ENCODE measurements around the gene KIRREL3. TPM values are rescaled to one million over a fixed set of nuclear protein-coding genes. Genes with fewer than 3 reads are reported as not detected.

KIRREL3 gene
- total and polyA plus RNA-seq, 9 of the 15 experiments (the other 6 are each of a cell fraction or from before 2014, with no cell fraction given) = 0.04 to 0.10 TPM; not detected in 7

DNA sequence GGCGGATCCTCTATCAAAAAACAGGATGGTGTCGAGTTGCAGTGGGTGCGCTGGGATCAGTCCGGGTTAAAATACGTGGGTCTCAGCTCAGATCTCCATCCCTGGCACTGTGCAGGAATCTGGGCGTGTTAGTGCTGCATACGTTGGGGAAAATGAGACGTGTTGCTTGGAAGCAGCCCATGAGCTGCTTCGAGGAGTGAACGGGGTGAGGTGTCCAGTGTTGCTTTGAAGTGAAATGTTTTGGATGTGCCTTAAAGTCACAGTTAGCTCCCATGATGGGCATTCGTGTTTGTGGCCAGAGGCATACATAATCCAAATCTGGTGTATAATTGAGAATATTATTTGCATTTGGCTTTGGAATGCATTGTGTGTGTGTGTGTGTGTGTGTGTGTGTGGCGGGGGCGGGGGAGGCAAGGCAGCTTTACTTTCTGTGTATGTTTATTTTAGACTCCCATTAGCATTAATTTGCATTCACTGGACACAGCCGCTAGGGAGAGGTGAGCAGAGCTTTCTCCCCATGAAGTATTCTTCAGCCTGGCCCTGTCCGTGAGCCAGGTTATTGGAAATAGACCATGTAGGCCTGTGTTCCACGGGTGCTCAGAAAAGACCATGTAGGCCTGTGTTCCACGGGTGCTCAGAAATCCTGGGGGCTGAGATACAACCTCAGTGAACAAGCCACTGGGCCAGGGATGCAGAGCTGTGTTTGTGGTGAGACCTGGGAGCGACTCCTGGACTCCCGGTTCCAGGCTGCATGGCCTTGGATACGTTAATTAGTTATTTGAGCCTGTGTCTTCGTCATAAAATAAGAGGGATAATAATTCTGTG is 510.5 kb downstream of the KIRREL3 start:
- Histone ChIP-seq H3K9ac (ENCODE audit: insufficient read depth in 1 of 2, low read depth in 2 of 2, low read length in 2 of 2) (no peak overlapping the region), H3K27ac (ENCODE audit: extremely low read depth, low read depth, low read length) (no peak overlapping the region), H3K27me3 (ENCODE audit: control insufficient read depth in 2 of 2, insufficient read depth in 2 of 2, low read length in 2 of 2) (peaks cover 16 to 79% of the 10 kb centered on the region in 2 experiments; a peak in 4 of 5 replicates), H2AFZ (ENCODE audit: low read depth, low read length) (no peak overlapping the region), H4K20me1 (replicated peaks; ENCODE audit: control insufficient read depth, insufficient read depth, low read length) (0 out of 2 replicates have a peak, but pooled peaks cover 13% of the 10 kb centered on the region), H3K4me3 (no peak overlapping the region), H3K9me3 (replicated peaks; ENCODE audit: control insufficient read depth, insufficient read depth, low read depth, low read length) (no peaks in the 10 kb centered on the region), H3K9me1 (ENCODE audit: control insufficient read depth, insufficient read depth, low read length) (no peaks in the 10 kb centered on the region), H3K79me2 (ENCODE audit: control insufficient read depth, insufficient read depth, low read length) (no peaks in the 10 kb centered on the region), H3K4me2 (ENCODE audit: insufficient read depth, low read length) (no peak overlapping the region), H3K4me1 (replicated peaks in 1 of 2; ENCODE audit: control insufficient read depth in 2 of 2, insufficient read depth in 2 of 2, low read length in 2 of 2) (no peaks in the 10 kb centered on the region), H3K36me3 (ENCODE audit: control insufficient read depth, insufficient read depth, low read length) (no peaks in the 10 kb centered on the region)
- no TSS peak for BruUV-seq (replicated peaks)
- ChIA-PET POLR2A (interaction anchor here (0.6 to 1.0 kb wide), 3 partner anchors 9 to 185 kb away, joined by 3 to 6 read pairs (median 3); no protein-coding TSS in a partner anchor), CTCF (ENCODE audit: low intra/inter-chr PET ratio) (no interaction called here)
- no peak for FAIRE-seq
- in situ Hi-C loops (cut with MboI) (no loop called here), intact Hi-C loops (cut with micrococcal nuclease) (no loop called here)
- ATAC-seq = no peak
- no peak for DNase-seq (ENCODE audit: extremely low read depth in 1 of 4, low spot score in 3 of 4)
- under 1% methylated on average over 21 of the region's 21 CpGs for WGBS (ENCODE audit: insufficient coverage, low coverage, missing lambda C conversion rate)
- TF ChIP-seq, protein P1, sequence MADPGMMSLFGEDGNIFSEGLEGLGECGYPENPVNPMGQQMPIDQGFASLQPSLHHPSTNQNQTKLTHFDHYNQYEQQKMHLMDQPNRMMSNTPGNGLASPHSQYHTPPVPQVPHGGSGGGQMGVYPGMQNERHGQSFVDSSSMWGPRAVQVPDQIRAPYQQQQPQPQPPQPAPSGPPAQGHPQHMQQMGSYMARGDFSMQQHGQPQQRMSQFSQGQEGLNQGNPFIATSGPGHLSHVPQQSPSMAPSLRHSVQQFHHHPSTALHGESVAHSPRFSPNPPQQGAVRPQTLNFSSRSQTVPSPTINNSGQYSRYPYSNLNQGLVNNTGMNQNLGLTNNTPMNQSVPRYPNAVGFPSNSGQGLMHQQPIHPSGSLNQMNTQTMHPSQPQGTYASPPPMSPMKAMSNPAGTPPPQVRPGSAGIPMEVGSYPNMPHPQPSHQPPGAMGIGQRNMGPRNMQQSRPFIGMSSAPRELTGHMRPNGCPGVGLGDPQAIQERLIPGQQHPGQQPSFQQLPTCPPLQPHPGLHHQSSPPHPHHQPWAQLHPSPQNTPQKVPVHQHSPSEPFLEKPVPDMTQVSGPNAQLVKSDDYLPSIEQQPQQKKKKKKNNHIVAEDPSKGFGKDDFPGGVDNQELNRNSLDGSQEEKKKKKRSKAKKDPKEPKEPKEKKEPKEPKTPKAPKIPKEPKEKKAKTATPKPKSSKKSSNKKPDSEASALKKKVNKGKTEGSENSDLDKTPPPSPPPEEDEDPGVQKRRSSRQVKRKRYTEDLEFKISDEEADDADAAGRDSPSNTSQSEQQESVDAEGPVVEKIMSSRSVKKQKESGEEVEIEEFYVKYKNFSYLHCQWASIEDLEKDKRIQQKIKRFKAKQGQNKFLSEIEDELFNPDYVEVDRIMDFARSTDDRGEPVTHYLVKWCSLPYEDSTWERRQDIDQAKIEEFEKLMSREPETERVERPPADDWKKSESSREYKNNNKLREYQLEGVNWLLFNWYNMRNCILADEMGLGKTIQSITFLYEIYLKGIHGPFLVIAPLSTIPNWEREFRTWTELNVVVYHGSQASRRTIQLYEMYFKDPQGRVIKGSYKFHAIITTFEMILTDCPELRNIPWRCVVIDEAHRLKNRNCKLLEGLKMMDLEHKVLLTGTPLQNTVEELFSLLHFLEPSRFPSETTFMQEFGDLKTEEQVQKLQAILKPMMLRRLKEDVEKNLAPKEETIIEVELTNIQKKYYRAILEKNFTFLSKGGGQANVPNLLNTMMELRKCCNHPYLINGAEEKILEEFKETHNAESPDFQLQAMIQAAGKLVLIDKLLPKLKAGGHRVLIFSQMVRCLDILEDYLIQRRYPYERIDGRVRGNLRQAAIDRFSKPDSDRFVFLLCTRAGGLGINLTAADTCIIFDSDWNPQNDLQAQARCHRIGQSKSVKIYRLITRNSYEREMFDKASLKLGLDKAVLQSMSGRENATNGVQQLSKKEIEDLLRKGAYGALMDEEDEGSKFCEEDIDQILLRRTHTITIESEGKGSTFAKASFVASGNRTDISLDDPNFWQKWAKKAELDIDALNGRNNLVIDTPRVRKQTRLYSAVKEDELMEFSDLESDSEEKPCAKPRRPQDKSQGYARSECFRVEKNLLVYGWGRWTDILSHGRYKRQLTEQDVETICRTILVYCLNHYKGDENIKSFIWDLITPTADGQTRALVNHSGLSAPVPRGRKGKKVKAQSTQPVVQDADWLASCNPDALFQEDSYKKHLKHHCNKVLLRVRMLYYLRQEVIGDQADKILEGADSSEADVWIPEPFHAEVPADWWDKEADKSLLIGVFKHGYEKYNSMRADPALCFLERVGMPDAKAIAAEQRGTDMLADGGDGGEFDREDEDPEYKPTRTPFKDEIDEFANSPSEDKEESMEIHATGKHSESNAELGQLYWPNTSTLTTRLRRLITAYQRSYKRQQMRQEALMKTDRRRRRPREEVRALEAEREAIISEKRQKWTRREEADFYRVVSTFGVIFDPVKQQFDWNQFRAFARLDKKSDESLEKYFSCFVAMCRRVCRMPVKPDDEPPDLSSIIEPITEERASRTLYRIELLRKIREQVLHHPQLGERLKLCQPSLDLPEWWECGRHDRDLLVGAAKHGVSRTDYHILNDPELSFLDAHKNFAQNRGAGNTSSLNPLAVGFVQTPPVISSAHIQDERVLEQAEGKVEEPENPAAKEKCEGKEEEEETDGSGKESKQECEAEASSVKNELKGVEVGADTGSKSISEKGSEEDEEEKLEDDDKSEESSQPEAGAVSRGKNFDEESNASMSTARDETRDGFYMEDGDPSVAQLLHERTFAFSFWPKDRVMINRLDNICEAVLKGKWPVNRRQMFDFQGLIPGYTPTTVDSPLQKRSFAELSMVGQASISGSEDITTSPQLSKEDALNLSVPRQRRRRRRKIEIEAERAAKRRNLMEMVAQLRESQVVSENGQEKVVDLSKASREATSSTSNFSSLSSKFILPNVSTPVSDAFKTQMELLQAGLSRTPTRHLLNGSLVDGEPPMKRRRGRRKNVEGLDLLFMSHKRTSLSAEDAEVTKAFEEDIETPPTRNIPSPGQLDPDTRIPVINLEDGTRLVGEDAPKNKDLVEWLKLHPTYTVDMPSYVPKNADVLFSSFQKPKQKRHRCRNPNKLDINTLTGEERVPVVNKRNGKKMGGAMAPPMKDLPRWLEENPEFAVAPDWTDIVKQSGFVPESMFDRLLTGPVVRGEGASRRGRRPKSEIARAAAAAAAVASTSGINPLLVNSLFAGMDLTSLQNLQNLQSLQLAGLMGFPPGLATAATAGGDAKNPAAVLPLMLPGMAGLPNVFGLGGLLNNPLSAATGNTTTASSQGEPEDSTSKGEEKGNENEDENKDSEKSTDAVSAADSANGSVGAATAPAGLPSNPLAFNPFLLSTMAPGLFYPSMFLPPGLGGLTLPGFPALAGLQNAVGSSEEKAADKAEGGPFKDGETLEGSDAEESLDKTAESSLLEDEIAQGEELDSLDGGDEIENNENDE (IDR thresholded peaks at IDR 0.05; ENCODE audit: low read depth, low read length) = no peak
- TF ChIP-seq MEF2A (IDR thresholded peaks at IDR 0.05; ENCODE audit: control insufficient read depth, low read depth, low read length) (no peak), ZNF146 (CRISPR knock-in tag; IDR thresholded peaks at IDR 0.05; ENCODE audit: unreplicated experiment) (no peak), COPS2 (conservative IDR thresholded peaks at IDR 0.05) (no peak), CBX2 (IDR thresholded peaks at IDR 0.05; ENCODE audit: insufficient read depth, low read length, poor library complexity, severe bottlenecking) (no peak)

Measured in K562 (cell line).